ENCODE data around the gene ZMAT5.

The ZMAT5 gene

GRCh38 chr22:29717789-29718188 lies 49.0 kb downstream of the ZMAT5 start:
- no peak overlapping the region for H3K9ac ChIP-seq (ENCODE audit: low read depth, low read length)
- peaks cover 45% of the 10 kb centered on the region for H3K27me3 ChIP-seq (ENCODE audit: control insufficient read depth, insufficient read depth, low read length)
- no peak overlapping the region for H3K27ac ChIP-seq (ENCODE audit: low read depth, low read length)
- H3K36me3 ChIP-seq (ENCODE audit: control insufficient read depth, insufficient read depth, low read length), result no peaks in the 10 kb centered on the region
- peaks cover 6% of the 10 kb centered on the region; the same call in 1 of the 2 replicates for H3K4me1 ChIP-seq (ENCODE audit: control insufficient read depth, insufficient read depth, low read length)
- no peak overlapping the region for H3K4me3 ChIP-seq (ENCODE audit: low read depth, low read length)
- no peaks in the 10 kb centered on the region for H3K9me3 ChIP-seq (ENCODE audit: control insufficient read depth, insufficient read depth, low read length)

- H3K27me3 ChIP-seq (ENCODE audit: control insufficient read depth, insufficient read depth, low read length), result peaks cover 39% of the 10 kb centered on the region
- H3K36me3 ChIP-seq (ENCODE audit: control insufficient read depth, insufficient read depth, low read length), result no peaks in the 10 kb centered on the region
- no peak overlapping the region for H3K9ac ChIP-seq (ENCODE audit: low read depth, low read length)
- no peaks in the 10 kb centered on the region for H3K9me3 ChIP-seq (ENCODE audit: control insufficient read depth, insufficient read depth, low read length)
- no peak overlapping the region for H3K4me3 ChIP-seq (ENCODE audit: low read depth, low read length)
- no peak overlapping the region for H3K27ac ChIP-seq (ENCODE audit: low read depth, low read length)
- peaks cover 6% of the 10 kb centered on the region; the same call in 1 of the 2 replicates for H3K4me1 ChIP-seq (ENCODE audit: control insufficient read depth, insufficient read depth, low read length)
Observed at GRCh38 chr22:29716814-29717545, 49.8 kb downstream of the ZMAT5 start.

GRCh38 chr22:29715705-29716104 lies 51.1 kb downstream of the ZMAT5 start:
- H3K4me1 ChIP-seq (ENCODE audit: control insufficient read depth, insufficient read depth, low read length), result peaks cover 6% of the 10 kb centered on the region; the same call in 1 of the 2 replicates
- H3K4me3 ChIP-seq (ENCODE audit: low read depth, low read length), result no peak overlapping the region
- peaks cover 26% of the 10 kb centered on the region for H3K27me3 ChIP-seq (ENCODE audit: control insufficient read depth, insufficient read depth, low read length)
- no peaks in the 10 kb centered on the region for H3K36me3 ChIP-seq (ENCODE audit: control insufficient read depth, insufficient read depth, low read length)
- H3K9me3 ChIP-seq (ENCODE audit: control insufficient read depth, insufficient read depth, low read length), result no peaks in the 10 kb centered on the region
- no peak overlapping the region for H3K27ac ChIP-seq (ENCODE audit: low read depth, low read length)
- H3K9ac ChIP-seq (ENCODE audit: low read depth, low read length), result no peak overlapping the region

GRCh38 chr22:29715240-29715639 lies 51.6 kb downstream of the ZMAT5 start:
- H3K36me3 ChIP-seq (ENCODE audit: control insufficient read depth, insufficient read depth, low read length), result no peaks in the 10 kb centered on the region
- peaks cover 6% of the 10 kb centered on the region; the same call in 1 of the 2 replicates for H3K4me1 ChIP-seq (ENCODE audit: control insufficient read depth, insufficient read depth, low read length)
- H3K27ac ChIP-seq (ENCODE audit: low read depth, low read length), result no peak overlapping the region
- H3K9ac ChIP-seq (ENCODE audit: low read depth, low read length), result no peak overlapping the region
- no peak overlapping the region for H3K4me3 ChIP-seq (ENCODE audit: low read depth, low read length)
- H3K9me3 ChIP-seq (ENCODE audit: control insufficient read depth, insufficient read depth, low read length), result no peaks in the 10 kb centered on the region
- peaks cover 21% of the 10 kb centered on the region for H3K27me3 ChIP-seq (ENCODE audit: control insufficient read depth, insufficient read depth, low read length)

GRCh38 chr22:29713156-29713727 lies 53.6 kb downstream of the ZMAT5 start:
- H3K4me1 ChIP-seq (ENCODE audit: control insufficient read depth, insufficient read depth, low read length), result no peaks in the 10 kb centered on the region; the same call in 1 of the 2 replicates
- H3K4me3 ChIP-seq (ENCODE audit: low read depth, low read length), result no peak overlapping the region
- H3K9me3 ChIP-seq (ENCODE audit: control insufficient read depth, insufficient read depth, low read length), result no peaks in the 10 kb centered on the region
- H3K27ac ChIP-seq (ENCODE audit: low read depth, low read length), result no peak overlapping the region
- H3K27me3 ChIP-seq (ENCODE audit: control insufficient read depth, insufficient read depth, low read length), result peaks cover 8% of the 10 kb centered on the region; the same call in 1 of the 2 replicates
- no peaks in the 10 kb centered on the region for H3K36me3 ChIP-seq (ENCODE audit: control insufficient read depth, insufficient read depth, low read length)
- no peak overlapping the region for H3K9ac ChIP-seq (ENCODE audit: low read depth, low read length)

GRCh38 chr22:29712119-29712518 lies 54.7 kb downstream of the ZMAT5 start:
- Histone ChIP-seq H3K4me1 (ENCODE audit: control insufficient read depth, insufficient read depth, low read length) (no peaks in the 10 kb centered on the region; the same call in 1 of the 2 replicates), H3K27ac (ENCODE audit: low read depth, low read length) (no peak overlapping the region), H3K27me3 (ENCODE audit: control insufficient read depth, insufficient read depth, low read length) (peaks cover 2% of the 10 kb centered on the region; the same call in 1 of the 2 replicates), H3K9ac (ENCODE audit: low read depth, low read length) (no peak overlapping the region), H3K36me3 (ENCODE audit: control insufficient read depth, insufficient read depth, low read length) (no peaks in the 10 kb centered on the region), H3K9me3 (ENCODE audit: control insufficient read depth, insufficient read depth, low read length) (no peaks in the 10 kb centered on the region), H3K4me3 (ENCODE audit: low read depth, low read length) (no peak overlapping the region)

DNA sequence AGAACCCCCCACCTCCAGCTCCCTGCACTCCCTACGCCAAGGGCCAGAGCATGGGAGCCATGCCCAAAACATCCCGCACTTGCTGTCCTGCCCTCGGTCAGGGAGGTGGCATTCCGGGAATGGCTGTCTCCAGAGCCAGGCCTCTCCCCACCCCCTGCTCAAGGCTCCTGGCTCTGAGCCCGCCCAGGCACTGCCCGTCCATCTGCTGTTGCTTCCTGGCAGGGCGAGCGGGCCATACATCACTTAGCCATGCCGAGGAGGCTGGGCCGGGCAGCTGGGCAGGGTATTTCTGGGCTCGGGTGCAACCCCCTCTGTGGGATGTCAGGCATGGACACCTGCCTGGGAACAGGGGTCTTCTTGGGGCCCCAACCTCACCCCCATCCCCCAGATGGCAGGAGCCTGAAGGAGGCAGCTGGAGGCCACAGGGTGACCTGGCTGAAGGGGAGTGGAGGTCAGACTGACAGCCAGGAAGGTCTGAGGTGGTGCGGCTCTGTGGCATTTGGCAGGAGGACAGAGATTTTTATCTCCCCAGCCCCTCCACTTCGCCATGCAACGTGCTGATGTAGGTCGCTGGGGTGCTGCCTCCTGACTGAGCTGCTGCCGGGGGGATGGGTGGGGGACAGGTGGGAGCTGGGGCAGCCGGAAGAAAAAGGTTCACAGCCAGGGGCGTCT lies 55.7 kb downstream of the ZMAT5 start:
- Histone ChIP-seq H3K36me3 (ENCODE audit: control insufficient read depth, insufficient read depth, low read length) (no peaks in the 10 kb centered on the region), H3K4me1 (ENCODE audit: control insufficient read depth, insufficient read depth, low read length) (peaks cover 1% of the 10 kb centered on the region; the same call in 1 of the 2 replicates), H3K9me3 (ENCODE audit: control insufficient read depth, insufficient read depth, low read length) (no peaks in the 10 kb centered on the region), H3K27me3 (ENCODE audit: control insufficient read depth, insufficient read depth, low read length) (peaks cover 2% of the 10 kb centered on the region; the same call in 1 of the 2 replicates), H3K4me3 (ENCODE audit: low read depth, low read length) (no peak overlapping the region), H3K27ac (ENCODE audit: low read depth, low read length) (no peak overlapping the region), H3K9ac (ENCODE audit: low read depth, low read length) (no peak overlapping the region)

DNA sequence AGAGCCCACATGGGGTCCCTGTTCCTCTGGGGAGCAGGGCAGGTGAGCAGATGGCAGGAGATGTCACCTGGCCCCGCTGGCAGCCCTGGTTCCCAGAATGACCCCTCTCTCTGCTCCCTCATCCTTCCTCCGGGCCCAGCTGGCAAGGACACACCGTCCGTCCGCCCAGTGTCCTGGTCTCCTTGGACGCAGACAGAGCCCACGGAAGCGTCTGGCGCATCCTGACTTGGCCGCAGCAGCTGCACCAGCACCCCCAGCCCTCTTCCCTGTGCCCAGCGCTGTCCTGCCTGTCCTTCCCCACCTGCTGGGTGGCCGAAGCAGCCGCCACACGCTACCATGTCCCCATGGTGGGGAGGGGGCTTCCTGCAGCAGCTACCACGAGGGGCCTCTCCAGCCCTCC lies 56.6 kb downstream of the ZMAT5 start:
- H3K4me1 ChIP-seq (ENCODE audit: control insufficient read depth, insufficient read depth, low read length), result peaks cover 6% of the 10 kb centered on the region
- H3K4me3 ChIP-seq (ENCODE audit: low read depth, low read length), result no peak overlapping the region
- H3K9me3 ChIP-seq (ENCODE audit: control insufficient read depth, insufficient read depth, low read length), result no peaks in the 10 kb centered on the region
- no peak overlapping the region for H3K27ac ChIP-seq (ENCODE audit: low read depth, low read length)
- no peaks in the 10 kb centered on the region for H3K36me3 ChIP-seq (ENCODE audit: control insufficient read depth, insufficient read depth, low read length)
- no peak overlapping the region for H3K9ac ChIP-seq (ENCODE audit: low read depth, low read length)
- peaks cover 4% of the 10 kb centered on the region for H3K27me3 ChIP-seq (ENCODE audit: control insufficient read depth, insufficient read depth, low read length)

DNA sequence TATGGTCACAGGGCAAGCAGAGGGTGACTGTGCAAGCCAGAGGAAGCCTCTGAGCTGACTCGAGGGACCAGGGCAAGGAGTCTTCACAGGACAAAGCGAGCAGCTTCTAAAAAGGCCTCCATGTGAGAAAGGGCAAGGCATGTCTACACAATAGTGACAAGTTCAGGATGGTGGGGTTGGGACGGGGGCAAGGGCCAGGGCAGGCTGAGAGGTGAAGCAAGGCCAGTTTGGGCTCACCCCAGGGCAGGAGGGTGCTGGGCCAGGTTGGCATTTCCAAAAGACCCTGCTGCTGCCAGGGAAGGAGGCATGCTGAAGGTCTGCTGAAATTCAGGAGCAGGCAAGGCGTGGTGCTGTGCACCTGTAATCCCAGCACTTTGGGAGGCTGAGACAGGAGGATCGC lies 59.3 kb downstream of the ZMAT5 start:
- Histone ChIP-seq H3K27me3 (ENCODE audit: control insufficient read depth, insufficient read depth, low read length) (peaks cover 27% of the 10 kb centered on the region), H3K9me3 (ENCODE audit: control insufficient read depth, insufficient read depth, low read length) (no peaks in the 10 kb centered on the region), H3K4me3 (ENCODE audit: low read depth, low read length) (no peak overlapping the region), H3K9ac (ENCODE audit: low read depth, low read length) (no peak overlapping the region), H3K27ac (ENCODE audit: low read depth, low read length) (no peak overlapping the region), H3K4me1 (ENCODE audit: control insufficient read depth, insufficient read depth, low read length) (peaks cover 30% of the 10 kb centered on the region), H3K36me3 (ENCODE audit: control insufficient read depth, insufficient read depth, low read length) (no peaks in the 10 kb centered on the region)

GRCh38 chr22:29707010-29707409 lies 59.8 kb downstream of the ZMAT5 start:
- H3K4me1 ChIP-seq (ENCODE audit: control insufficient read depth, insufficient read depth, low read length), result peaks cover 35% of the 10 kb centered on the region

DNA sequence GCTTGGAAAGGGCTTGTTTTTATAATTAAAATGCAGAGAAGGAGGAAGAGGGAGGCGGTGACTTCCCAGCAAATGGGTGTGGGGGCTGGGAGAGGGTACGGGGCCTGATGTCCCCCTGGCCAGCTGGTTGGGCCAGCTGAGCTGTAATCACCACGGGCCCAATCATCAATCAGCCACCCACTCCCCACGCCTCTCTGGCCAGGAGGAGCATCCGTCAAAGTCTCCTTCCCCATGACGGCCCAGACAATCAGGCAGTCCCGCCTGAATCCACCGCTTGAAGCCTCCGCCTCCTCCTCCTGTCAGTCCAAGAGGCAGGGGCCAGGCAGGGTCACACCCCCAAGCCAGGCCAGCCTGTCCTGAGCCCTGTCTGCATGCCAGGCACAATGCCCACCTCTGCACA lies 60.3 kb downstream of the ZMAT5 start:
- Histone ChIP-seq H3K9me3 (ENCODE audit: control insufficient read depth, insufficient read depth, low read length) (no peaks in the 10 kb centered on the region), H3K36me3 (ENCODE audit: control insufficient read depth, insufficient read depth, low read length) (no peaks in the 10 kb centered on the region), H3K4me1 (ENCODE audit: control insufficient read depth, insufficient read depth, low read length) (peaks cover 40% of the 10 kb centered on the region), H3K27ac (ENCODE audit: low read depth, low read length) (no peak overlapping the region), H3K27me3 (ENCODE audit: control insufficient read depth, insufficient read depth, low read length) (peaks cover 37% of the 10 kb centered on the region), H3K9ac (ENCODE audit: low read depth, low read length) (no peak overlapping the region), H3K4me3 (ENCODE audit: low read depth, low read length) (no peak overlapping the region)

More at GRCh38 chr22:29707010-29707409, 59.8 kb downstream of the ZMAT5 start:
- H3K27me3 ChIP-seq (ENCODE audit: control insufficient read depth, insufficient read depth, low read length), result peaks cover 32% of the 10 kb centered on the region
- H3K9me3 ChIP-seq (ENCODE audit: control insufficient read depth, insufficient read depth, low read length), result no peaks in the 10 kb centered on the region
- H3K36me3 ChIP-seq (ENCODE audit: control insufficient read depth, insufficient read depth, low read length), result no peaks in the 10 kb centered on the region
- no peak overlapping the region for H3K4me3 ChIP-seq (ENCODE audit: low read depth, low read length)
- no peak overlapping the region for H3K9ac ChIP-seq (ENCODE audit: low read depth, low read length)
- no peak overlapping the region for H3K27ac ChIP-seq (ENCODE audit: low read depth, low read length)

Measured in HUES48 (cell line).